ENCODE data around the gene TAB2. TPM values are rescaled to one million over a fixed set of nuclear protein-coding genes. Genes with fewer than 3 reads are reported as not detected.

The TAB2 gene
- polyA plus RNA-seq, 2 of the 4 experiments (the other 2 are of a cell fraction), result 23.0 to 49.0 TPM

- CTCF ChIA-PET, result no interaction called here
- Histone ChIP-seq H3K9me3 (no peaks in the 10 kb centered on the region), H3K4me2 (no peak overlapping the region), H3K4me1 (peaks cover 19% of the 10 kb centered on the region), H3K4me3 (no peak overlapping the region), H3K27ac (no peak overlapping the region)
- DNase-seq (ENCODE audit: low read depth in 1 of 2, low spot score in 1 of 2) (no peak), FAIRE-seq (no peak), ATAC-seq (no peak)
- POLR2A ChIA-PET, result no interaction called here
- TF ChIP-seq CTCF (IDR thresholded peaks at IDR 0.05) (no peak), USF2 (IDR thresholded peaks at IDR 0.05) (no peak), MYC (IDR thresholded peaks at IDR 0.05; ENCODE audit: borderline replicate concordance, low read length) (no peak), EP300 (IDR thresholded peaks at IDR 0.05) (no peak), CHD2 (IDR thresholded peaks at IDR 0.05; ENCODE audit: low read length, partially characterized antibody) (no peak)
- 63% methylated on average over 2 of the region's 2 CpGs for WGBS (ENCODE audit: missing lambda C conversion rate)
These were observed 36.5 kb downstream of the TAB2 start for GRCh38 chr6:149354009-149354408.

GRCh38 chr6:149356081-149356750 is 38.7 kb downstream of the TAB2 start:
- ChIA-PET POLR2A (no interaction called here), CTCF (no interaction called here)
- no peak overlapping the region for H3K27ac ChIP-seq
- DNase-seq (ENCODE audit: low read depth in 1 of 2, low spot score in 1 of 2) (no peak), FAIRE-seq (no peak), ATAC-seq (no peak)
- H3K4me1 ChIP-seq, result peaks cover 19% of the 10 kb centered on the region
- H3K4me3 ChIP-seq, result no peak overlapping the region
- TF ChIP-seq TFCP2L1 (CRISPR knock-in tag; IDR thresholded peaks at IDR 0.05) (no peak), E2F6 (IDR thresholded peaks at IDR 0.05; ENCODE audit: borderline replicate concordance, low read depth) (no peak), BCL3 (IDR thresholded peaks at IDR 0.05) (no peak), KDM5A (IDR thresholded peaks at IDR 0.05) (no peak), GATA3 (IDR thresholded peaks at IDR 0.05; ENCODE audit: borderline replicate concordance) (no peak), HDAC2 (IDR thresholded peaks at IDR 0.05) (no peak), CTCF (IDR thresholded peaks at IDR 0.05) (no peak), SMC3 (IDR thresholded peaks at IDR 0.05) (no peak), HOXA7 (CRISPR knock-in tag; IDR thresholded peaks at IDR 0.05) (no peak), RARB (CRISPR knock-in tag; IDR thresholded peaks at IDR 0.05) (no peak), RCOR1 (IDR thresholded peaks at IDR 0.05; ENCODE audit: low read depth, low read length) (no peak), RFX5 (IDR thresholded peaks at IDR 0.05) (no peak)
- no peaks in the 10 kb centered on the region for H3K9me3 ChIP-seq
- WGBS (ENCODE audit: missing lambda C conversion rate), result 89% methylated on average over 6 of the region's 6 CpGs
- no peak overlapping the region for H3K4me2 ChIP-seq
